ENCODE data around the gene SERPINA1. TPM values are rescaled to one million over a fixed set of nuclear protein-coding genes. Genes with fewer than 3 reads are reported as not detected.

SERPINA1 gene
- total and polyA plus RNA-seq, 2 experiments from 2014 or later = 0.16 to 0.65 TPM

DNA sequence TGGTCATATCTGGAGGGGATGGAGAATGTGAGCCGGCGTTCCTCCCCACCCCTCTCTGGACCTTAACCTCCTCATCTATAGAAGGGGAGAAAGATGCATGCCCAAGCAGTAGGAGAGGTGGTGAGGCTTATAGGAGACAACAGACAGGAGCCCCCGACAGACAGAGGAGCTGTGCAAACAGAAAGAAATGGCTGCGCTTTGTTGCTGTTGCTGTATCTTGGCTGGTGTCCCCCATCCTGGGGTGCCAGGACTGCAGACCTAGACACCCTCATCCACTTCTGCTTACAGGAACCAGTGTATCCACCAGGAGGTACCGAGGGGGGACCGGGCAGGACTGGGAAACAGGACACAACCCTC lies 397 bp downstream of the SERPINA1 start:
- DNase-seq = no peak
- H3K9me2 ChIP-seq (ENCODE audit: insufficient read depth) = no peaks in the 10 kb centered on the region
- H3K4me3 ChIP-seq = no peak overlapping the region
- no peaks in the 10 kb centered on the region for H3K27me3 ChIP-seq (replicated peaks; ENCODE audit: insufficient read depth)
- no peak overlapping the region for H2AFZ ChIP-seq
- in situ Hi-C loops (cut with MboI) = no loop called here
- TF ChIP-seq EZH2 (IDR thresholded peaks at IDR 0.05; ENCODE audit: insufficient read depth, poor library complexity, severe bottlenecking) (no peak), EZH2phosphoT487 (IDR thresholded peaks at IDR 0.05; ENCODE audit: insufficient read depth, low read depth) (no peak)
- no peaks in the 10 kb centered on the region for H3K79me2 ChIP-seq (ENCODE audit: insufficient read depth)
- WGBS, 2 experiments (ENCODE audit: low coverage in 1 of 2, low lambda C conversion rate in 2 of 2, missing lambda C conversion rate in 2 of 2) = 88 to 89% methylated on average over 6 of the region's 6 CpGs
- H3K9ac ChIP-seq = no peak overlapping the region
- no peaks in the 10 kb centered on the region for H3K36me3 ChIP-seq (ENCODE audit: low read depth)
- no peaks in the 10 kb centered on the region for H3K9me3 ChIP-seq (ENCODE audit: low read depth)
- 0 out of 2 replicates have a peak, but pooled peaks cover 4% of the 10 kb centered on the region for H3F3A ChIP-seq (ENCODE audit: insufficient read depth)
- no peak overlapping the region for H3K4me2 ChIP-seq (ENCODE audit: unreplicated experiment)
- 0 out of 2 replicates have a peak, but pooled peaks cover 3% of the 10 kb centered on the region for H3K4me1 ChIP-seq (ENCODE audit: insufficient read depth)
- no peaks in the 10 kb centered on the region for H4K20me1 ChIP-seq (ENCODE audit: insufficient read depth)
- H3K27ac ChIP-seq = no peak overlapping the region

- Histone ChIP-seq H3K9me3 (ENCODE audit: low read depth) (no peaks in the 10 kb centered on the region), H3K27ac (no peak overlapping the region), H4K20me1 (ENCODE audit: insufficient read depth) (no peaks in the 10 kb centered on the region), H3K27me3 (replicated peaks; ENCODE audit: insufficient read depth) (no peaks in the 10 kb centered on the region), H3K4me3 (no peak overlapping the region), H3K79me2 (ENCODE audit: insufficient read depth) (no peaks in the 10 kb centered on the region), H3F3A (ENCODE audit: insufficient read depth) (0 out of 2 replicates have a peak, but pooled peaks cover 1% of the 10 kb centered on the region), H3K4me1 (ENCODE audit: insufficient read depth) (no peaks in the 10 kb centered on the region), H2AFZ (no peak overlapping the region), H3K36me3 (ENCODE audit: low read depth) (no peaks in the 10 kb centered on the region), H3K4me2 (ENCODE audit: unreplicated experiment) (no peak overlapping the region), H3K9ac (no peak overlapping the region), H3K9me2 (ENCODE audit: insufficient read depth) (no peaks in the 10 kb centered on the region)
- DNase-seq = no peak
- no peak for TF ChIP-seq EZH2 (IDR thresholded peaks at IDR 0.05; ENCODE audit: insufficient read depth, poor library complexity, severe bottlenecking)
- TF ChIP-seq EZH2phosphoT487 (IDR thresholded peaks at IDR 0.05; ENCODE audit: insufficient read depth, low read depth) = no peak
- 89 to 90% methylated on average over 12 of the region's 12 CpGs for WGBS, 2 experiments (ENCODE audit: low coverage in 1 of 2, low lambda C conversion rate in 2 of 2, missing lambda C conversion rate in 2 of 2)
- in situ Hi-C loops (cut with MboI) = no loop called here
Measured at GRCh38 chr14:94387051-94388026, 1.1 kb downstream of the SERPINA1 start.

DNA sequence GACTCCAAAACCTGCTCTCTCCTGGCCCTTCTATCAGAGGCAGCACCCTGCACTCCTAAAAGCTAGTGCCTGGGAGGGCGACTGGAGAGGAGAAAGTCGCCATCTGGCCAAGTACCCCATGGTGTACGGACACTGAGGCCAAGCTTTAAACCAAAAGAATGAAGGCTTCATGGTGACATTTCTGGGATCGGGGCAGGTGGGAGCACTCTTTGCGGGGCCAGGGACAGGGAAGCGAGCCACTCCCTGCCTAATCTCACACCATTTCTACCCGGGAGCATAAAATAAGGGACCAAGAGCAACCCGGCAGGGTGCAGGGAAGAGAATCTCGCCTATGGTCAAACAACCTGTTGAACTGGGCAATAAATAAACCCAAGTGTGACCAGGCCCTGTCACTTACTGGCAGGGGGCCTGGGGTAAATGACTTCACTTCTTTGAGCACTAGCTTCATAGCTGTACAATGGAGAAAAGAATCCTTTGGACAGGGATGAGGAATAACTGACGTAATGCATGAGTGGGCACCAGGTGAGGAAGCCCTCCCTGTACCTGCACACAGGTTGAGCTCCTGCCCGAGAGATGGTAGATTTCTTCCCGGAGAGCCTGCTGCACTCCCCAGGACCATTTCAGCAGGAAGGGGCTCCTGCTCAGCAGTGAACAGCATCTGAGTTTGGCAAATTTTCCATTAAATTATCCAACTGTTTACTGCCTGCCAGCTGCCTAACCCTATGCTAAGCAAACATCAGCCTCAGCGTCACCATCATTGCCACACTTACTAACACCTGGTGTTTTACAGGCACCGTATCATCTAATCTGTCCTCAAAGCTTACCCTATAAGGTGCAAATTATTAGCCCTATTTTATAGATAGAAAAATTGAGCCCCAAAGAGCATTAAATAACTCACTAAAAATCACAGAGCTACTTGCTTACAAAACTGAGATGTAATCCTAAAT lies 2.0 kb downstream of the SERPINA1 start:
- in situ Hi-C loops (cut with MboI) = no loop called here
- 86% methylated on average over 14 of the region's 14 CpGs for WGBS, 2 experiments (ENCODE audit: low coverage in 1 of 2, low lambda C conversion rate in 2 of 2, missing lambda C conversion rate in 2 of 2)
- Histone ChIP-seq H3K9me3 (ENCODE audit: low read depth) (no peaks in the 10 kb centered on the region), H2AFZ (no peak overlapping the region), H3K27ac (no peak overlapping the region), H3F3A (ENCODE audit: insufficient read depth) (no peaks in the 10 kb centered on the region), H3K27me3 (replicated peaks; ENCODE audit: insufficient read depth) (no peaks in the 10 kb centered on the region), H3K4me3 (no peak overlapping the region), H3K9me2 (ENCODE audit: insufficient read depth) (no peaks in the 10 kb centered on the region), H3K9ac (no peak overlapping the region), H3K36me3 (ENCODE audit: low read depth) (no peaks in the 10 kb centered on the region), H3K4me2 (ENCODE audit: unreplicated experiment) (no peak overlapping the region), H3K4me1 (ENCODE audit: insufficient read depth) (no peaks in the 10 kb centered on the region), H3K79me2 (ENCODE audit: insufficient read depth) (no peaks in the 10 kb centered on the region), H4K20me1 (ENCODE audit: insufficient read depth) (no peaks in the 10 kb centered on the region)
- TF ChIP-seq EZH2phosphoT487 (IDR thresholded peaks at IDR 0.05; ENCODE audit: insufficient read depth, low read depth) (no peak), EZH2 (IDR thresholded peaks at IDR 0.05; ENCODE audit: insufficient read depth, poor library complexity, severe bottlenecking) (no peak)
- DNase-seq = no peak

GRCh38 chr14:94385553-94386057 lies 2.8 kb downstream of the SERPINA1 start:
- no peaks in the 10 kb centered on the region for H3K36me3 ChIP-seq (ENCODE audit: low read depth)
- no peak overlapping the region for H3K9ac ChIP-seq
- WGBS, 2 experiments (ENCODE audit: low coverage in 1 of 2, low lambda C conversion rate in 2 of 2, missing lambda C conversion rate in 2 of 2) = 82 to 91% methylated on average over 3 of the region's 3 CpGs
- H3K9me2 ChIP-seq (ENCODE audit: insufficient read depth) = no peaks in the 10 kb centered on the region
- no peaks in the 10 kb centered on the region for H4K20me1 ChIP-seq (ENCODE audit: insufficient read depth)
- no peak overlapping the region for H3K27ac ChIP-seq
- in situ Hi-C loops (cut with MboI) = no loop called here
- H3K4me3 ChIP-seq = no peak overlapping the region
- H3F3A ChIP-seq (ENCODE audit: insufficient read depth) = no peaks in the 10 kb centered on the region
- no peaks in the 10 kb centered on the region for H3K27me3 ChIP-seq (replicated peaks; ENCODE audit: insufficient read depth)
- H3K79me2 ChIP-seq (ENCODE audit: insufficient read depth) = no peaks in the 10 kb centered on the region
- H3K9me3 ChIP-seq (ENCODE audit: low read depth) = no peaks in the 10 kb centered on the region
- DNase-seq = no peak
- H3K4me2 ChIP-seq (ENCODE audit: unreplicated experiment) = no peak overlapping the region
- H2AFZ ChIP-seq = no peak overlapping the region
- H3K4me1 ChIP-seq (ENCODE audit: insufficient read depth) = no peaks in the 10 kb centered on the region
- TF ChIP-seq EZH2 (IDR thresholded peaks at IDR 0.05; ENCODE audit: insufficient read depth, poor library complexity, severe bottlenecking) = no peak
- TF ChIP-seq EZH2phosphoT487 (IDR thresholded peaks at IDR 0.05; ENCODE audit: insufficient read depth, low read depth) = no peak
